ENCODE results near the gene TRPC6.
A peak's percentile ranks its signal among the peaks of the same experiment; 100 is the strongest.
"Not testable (repeated sequence)": the region's sequence is repeated elsewhere in the genome, so short reads cannot be mapped to it uniquely, and the experiment has no call there.

TRPC6 gene

DNA sequence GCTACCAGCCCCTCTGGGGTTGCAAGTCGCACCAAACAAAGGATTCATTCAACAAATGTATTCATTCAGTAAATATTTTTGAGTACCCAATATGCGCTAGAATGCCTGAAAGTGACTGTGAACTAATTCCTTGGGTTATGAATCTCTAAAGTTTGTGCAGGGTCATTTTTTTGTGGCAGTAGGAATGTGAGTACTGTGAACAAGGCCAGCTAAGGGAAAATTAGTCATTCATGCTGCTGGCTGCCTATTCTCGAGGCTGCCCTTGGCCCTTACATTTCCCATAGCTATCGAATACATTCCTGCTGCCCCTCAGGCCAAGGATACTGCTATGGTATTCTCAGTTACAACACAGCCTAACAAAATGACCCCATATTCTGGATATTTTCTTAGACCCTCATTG is 141.6 kb downstream of the TRPC6 start:
- no peak overlapping the region for H2AFZ ChIP-seq (ENCODE audit: low read depth, low read length)
- H3K4me3 ChIP-seq (ENCODE audit: low read depth in 1 of 2, low read length in 2 of 2): no peak overlapping the region
- no peaks in the 10 kb centered on the region for H3K9me3 ChIP-seq (ENCODE audit: insufficient read depth, low read length, severe bottlenecking)
- H3K27ac ChIP-seq (ENCODE audit: low read length): no peak overlapping the region
- H3K36me3 ChIP-seq (ENCODE audit: insufficient read depth, low read length): no peaks in the 10 kb centered on the region
- ATAC-seq (ENCODE audit: insufficient read depth, low read depth) (no peak), DNase-seq (no peak)
- no peak for TF ChIP-seq EZH2 (IDR thresholded peaks at IDR 0.05; ENCODE audit: borderline replicate concordance, low read depth, low read length, severe bottlenecking)
- TF ChIP-seq, protein P1, sequence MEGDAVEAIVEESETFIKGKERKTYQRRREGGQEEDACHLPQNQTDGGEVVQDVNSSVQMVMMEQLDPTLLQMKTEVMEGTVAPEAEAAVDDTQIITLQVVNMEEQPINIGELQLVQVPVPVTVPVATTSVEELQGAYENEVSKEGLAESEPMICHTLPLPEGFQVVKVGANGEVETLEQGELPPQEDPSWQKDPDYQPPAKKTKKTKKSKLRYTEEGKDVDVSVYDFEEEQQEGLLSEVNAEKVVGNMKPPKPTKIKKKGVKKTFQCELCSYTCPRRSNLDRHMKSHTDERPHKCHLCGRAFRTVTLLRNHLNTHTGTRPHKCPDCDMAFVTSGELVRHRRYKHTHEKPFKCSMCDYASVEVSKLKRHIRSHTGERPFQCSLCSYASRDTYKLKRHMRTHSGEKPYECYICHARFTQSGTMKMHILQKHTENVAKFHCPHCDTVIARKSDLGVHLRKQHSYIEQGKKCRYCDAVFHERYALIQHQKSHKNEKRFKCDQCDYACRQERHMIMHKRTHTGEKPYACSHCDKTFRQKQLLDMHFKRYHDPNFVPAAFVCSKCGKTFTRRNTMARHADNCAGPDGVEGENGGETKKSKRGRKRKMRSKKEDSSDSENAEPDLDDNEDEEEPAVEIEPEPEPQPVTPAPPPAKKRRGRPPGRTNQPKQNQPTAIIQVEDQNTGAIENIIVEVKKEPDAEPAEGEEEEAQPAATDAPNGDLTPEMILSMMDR (IDR thresholded peaks at IDR 0.05; ENCODE audit: borderline replicate concordance, extremely low read depth, low read length, poor library complexity, severe bottlenecking): no peak
- H3K27me3 ChIP-seq (ENCODE audit: insufficient read depth, low read length, poor library complexity): no peaks in the 10 kb centered on the region
- H3K9ac ChIP-seq (ENCODE audit: low read depth, low read length): no peak overlapping the region
- H3K79me2 ChIP-seq (ENCODE audit: insufficient read depth, low read length): no peaks in the 10 kb centered on the region
- no peaks in the 10 kb centered on the region for H3K4me1 ChIP-seq (ENCODE audit: insufficient read depth, low read length)
- H3K4me2 ChIP-seq (ENCODE audit: insufficient read depth, low read length): no peak overlapping the region
- no peaks in the 10 kb centered on the region for H4K20me1 ChIP-seq (ENCODE audit: insufficient read depth, low read length)

DNA sequence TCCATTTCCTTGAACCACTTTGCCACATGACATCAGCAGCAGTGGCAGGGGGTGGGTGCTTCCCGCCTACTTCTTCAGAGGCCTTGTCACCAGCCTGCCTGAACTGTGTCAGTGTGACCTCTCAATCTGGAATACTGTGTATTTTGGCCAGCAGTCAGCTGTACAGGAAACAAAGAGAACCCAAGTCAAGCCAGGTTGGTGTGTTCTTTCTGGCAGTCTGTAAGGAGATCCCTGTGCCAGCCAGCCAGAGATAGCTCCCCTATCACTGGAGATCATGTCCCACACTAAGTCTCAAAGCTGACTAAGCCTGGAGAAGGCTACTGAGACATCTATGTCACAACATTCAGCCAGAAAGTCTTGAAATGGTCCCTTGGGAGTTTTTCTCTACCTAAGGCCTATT is 142.1 kb downstream of the TRPC6 start:
- Histone ChIP-seq H3K4me3 (ENCODE audit: low read depth in 1 of 2, low read length in 2 of 2) (no peak overlapping the region), H3K4me1 (ENCODE audit: insufficient read depth, low read length) (no peaks in the 10 kb centered on the region), H3K27me3 (ENCODE audit: insufficient read depth, low read length, poor library complexity) (no peaks in the 10 kb centered on the region), H4K20me1 (ENCODE audit: insufficient read depth, low read length) (no peaks in the 10 kb centered on the region), H3K36me3 (ENCODE audit: insufficient read depth, low read length) (no peaks in the 10 kb centered on the region), H3K79me2 (ENCODE audit: insufficient read depth, low read length) (no peaks in the 10 kb centered on the region), H3K4me2 (ENCODE audit: insufficient read depth, low read length) (no peak overlapping the region), H3K27ac (ENCODE audit: low read length) (no peak overlapping the region), H3K9ac (ENCODE audit: low read depth, low read length) (no peak overlapping the region), H2AFZ (ENCODE audit: low read depth, low read length) (no peak overlapping the region), H3K9me3 (ENCODE audit: insufficient read depth, low read length, severe bottlenecking) (no peaks in the 10 kb centered on the region)
- no peak for ATAC-seq (ENCODE audit: insufficient read depth, low read depth)
- DNase-seq: no peak
- TF ChIP-seq EZH2 (IDR thresholded peaks at IDR 0.05; ENCODE audit: borderline replicate concordance, low read depth, low read length, severe bottlenecking): no peak
- TF ChIP-seq, protein P1 (IDR thresholded peaks at IDR 0.05; ENCODE audit: borderline replicate concordance, extremely low read depth, low read length, poor library complexity, severe bottlenecking): no peak

DNA sequence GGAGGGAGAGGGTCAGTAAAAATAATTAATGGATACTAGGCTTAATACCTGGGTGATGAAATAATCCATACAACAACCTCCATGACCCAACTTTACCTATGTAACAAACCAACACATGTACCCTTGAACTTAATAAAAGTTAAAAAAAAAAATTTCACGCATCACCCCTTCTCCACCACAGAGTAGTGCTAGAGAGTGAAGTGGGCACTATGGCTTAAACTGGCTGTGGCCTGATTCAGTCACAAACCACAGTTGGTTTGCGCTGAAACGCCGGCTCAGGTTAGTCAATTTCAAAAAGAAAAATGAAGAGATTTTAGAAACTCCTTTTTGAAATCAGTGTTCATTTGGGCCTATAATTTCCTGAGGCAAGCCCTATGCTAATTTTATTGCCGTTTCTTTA is 144.3 kb downstream of the TRPC6 start:
- Histone ChIP-seq H3K4me2 (ENCODE audit: insufficient read depth, low read length) (no peak overlapping the region), H3K4me1 (ENCODE audit: insufficient read depth, low read length) (no peaks in the 10 kb centered on the region), H4K20me1 (ENCODE audit: insufficient read depth, low read length) (no peaks in the 10 kb centered on the region), H3K36me3 (ENCODE audit: insufficient read depth, low read length) (no peaks in the 10 kb centered on the region), H3K27me3 (ENCODE audit: insufficient read depth, low read length, poor library complexity) (no peaks in the 10 kb centered on the region), H3K27ac (ENCODE audit: low read length) (no peak overlapping the region), H3K9ac (ENCODE audit: low read depth, low read length) (no peak overlapping the region), H3K79me2 (ENCODE audit: insufficient read depth, low read length) (no peaks in the 10 kb centered on the region), H3K4me3 (ENCODE audit: low read depth in 1 of 2, low read length in 2 of 2) (no peak overlapping the region), H2AFZ (ENCODE audit: low read depth, low read length) (no peak overlapping the region), H3K9me3 (ENCODE audit: insufficient read depth, low read length, severe bottlenecking) (no peaks in the 10 kb centered on the region)
- DNase-seq: no peak
- no peak for TF ChIP-seq EZH2 (IDR thresholded peaks at IDR 0.05; ENCODE audit: borderline replicate concordance, low read depth, low read length, severe bottlenecking)
- TF ChIP-seq, protein P1 (IDR thresholded peaks at IDR 0.05; ENCODE audit: borderline replicate concordance, extremely low read depth, low read length, poor library complexity, severe bottlenecking): peak; percentile 13
- no peak for ATAC-seq (ENCODE audit: insufficient read depth, low read depth)

DNA sequence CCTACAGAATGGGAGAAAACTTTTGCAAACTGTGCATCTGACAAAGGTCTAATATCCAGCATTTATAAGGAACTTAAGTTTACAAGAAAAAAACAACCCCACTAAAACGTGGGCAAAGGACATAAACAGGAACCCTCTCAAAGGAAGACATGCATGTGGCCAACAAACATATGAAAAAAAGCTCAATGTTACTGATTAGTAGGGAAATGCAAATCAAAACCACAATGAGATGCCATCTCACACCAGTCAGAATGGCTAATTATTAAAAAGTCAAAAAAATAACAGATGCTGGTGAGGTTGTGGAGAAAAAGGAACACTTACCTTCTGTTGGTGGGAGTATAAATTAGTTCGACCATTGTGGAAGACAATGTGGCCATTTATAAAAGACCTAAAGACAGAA is 145.1 kb downstream of the TRPC6 start:
- H3K9me3 ChIP-seq (ENCODE audit: insufficient read depth, low read length, severe bottlenecking); H3K4me3 ChIP-seq (ENCODE audit: low read depth in 1 of 2, low read length in 2 of 2); H3K4me2 ChIP-seq (ENCODE audit: insufficient read depth, low read length); ATAC-seq (ENCODE audit: insufficient read depth, low read depth); H3K27me3 ChIP-seq (ENCODE audit: insufficient read depth, low read length, poor library complexity); DNase-seq; H4K20me1 ChIP-seq (ENCODE audit: insufficient read depth, low read length); H2AFZ ChIP-seq (ENCODE audit: low read depth, low read length); H3K79me2 ChIP-seq (ENCODE audit: insufficient read depth, low read length); H3K36me3 ChIP-seq (ENCODE audit: insufficient read depth, low read length); H3K27ac ChIP-seq (ENCODE audit: low read length); H3K4me1 ChIP-seq (ENCODE audit: insufficient read depth, low read length); H3K9ac ChIP-seq (ENCODE audit: low read depth, low read length): not testable (repeated sequence)

Measured in DND-41 (cell line).